ENCODE results near the gene C12orf43.

DNA sequence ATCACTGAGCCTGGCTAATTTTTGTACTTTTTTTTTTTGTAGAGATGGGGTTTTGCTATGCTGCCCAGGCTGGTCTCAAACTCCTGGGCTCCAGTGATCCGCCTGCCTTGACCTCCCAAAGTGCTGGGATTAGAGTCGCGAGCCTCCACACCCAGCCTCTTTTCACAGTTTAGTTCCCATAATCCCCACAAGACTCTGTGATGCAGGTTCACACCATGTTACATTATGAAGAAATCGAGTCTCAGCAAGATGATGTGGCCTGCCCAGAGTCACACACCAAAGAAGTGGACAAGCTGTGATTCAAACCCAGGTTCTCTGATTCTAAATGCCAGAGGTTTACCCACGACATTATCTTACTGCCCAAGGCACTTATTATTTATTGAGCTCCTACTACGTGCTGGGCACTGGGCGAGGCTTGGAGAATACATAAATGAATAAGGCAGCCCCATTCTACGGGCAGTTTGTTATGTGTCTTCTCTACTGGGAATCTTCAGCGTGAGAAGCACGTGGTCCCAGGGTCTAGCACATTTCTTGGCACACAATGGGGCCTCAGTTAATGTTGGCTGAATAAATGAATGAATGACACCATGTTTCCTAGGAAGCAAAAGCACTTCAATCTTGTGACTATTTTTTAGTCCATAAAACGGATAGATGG lies 46.2 kb upstream of the C12orf43 start:
- TF ChIP-seq, protein P1, sequence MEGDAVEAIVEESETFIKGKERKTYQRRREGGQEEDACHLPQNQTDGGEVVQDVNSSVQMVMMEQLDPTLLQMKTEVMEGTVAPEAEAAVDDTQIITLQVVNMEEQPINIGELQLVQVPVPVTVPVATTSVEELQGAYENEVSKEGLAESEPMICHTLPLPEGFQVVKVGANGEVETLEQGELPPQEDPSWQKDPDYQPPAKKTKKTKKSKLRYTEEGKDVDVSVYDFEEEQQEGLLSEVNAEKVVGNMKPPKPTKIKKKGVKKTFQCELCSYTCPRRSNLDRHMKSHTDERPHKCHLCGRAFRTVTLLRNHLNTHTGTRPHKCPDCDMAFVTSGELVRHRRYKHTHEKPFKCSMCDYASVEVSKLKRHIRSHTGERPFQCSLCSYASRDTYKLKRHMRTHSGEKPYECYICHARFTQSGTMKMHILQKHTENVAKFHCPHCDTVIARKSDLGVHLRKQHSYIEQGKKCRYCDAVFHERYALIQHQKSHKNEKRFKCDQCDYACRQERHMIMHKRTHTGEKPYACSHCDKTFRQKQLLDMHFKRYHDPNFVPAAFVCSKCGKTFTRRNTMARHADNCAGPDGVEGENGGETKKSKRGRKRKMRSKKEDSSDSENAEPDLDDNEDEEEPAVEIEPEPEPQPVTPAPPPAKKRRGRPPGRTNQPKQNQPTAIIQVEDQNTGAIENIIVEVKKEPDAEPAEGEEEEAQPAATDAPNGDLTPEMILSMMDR (IDR thresholded peaks at IDR 0.05): no peak
- TF ChIP-seq POLR2A (IDR thresholded peaks at IDR 0.05): no peak
- no peak for TF ChIP-seq EP300 (IDR thresholded peaks at IDR 0.05)
